Femur (tissue), 1 donor: ENCODE measurements around the gene SERTM2.

Experiments used
- DNase-seq: peaks from one replicate; pipeline ENCODE4 v3.0.0-alpha.2; 2017

The SERTM2 gene

DNA sequence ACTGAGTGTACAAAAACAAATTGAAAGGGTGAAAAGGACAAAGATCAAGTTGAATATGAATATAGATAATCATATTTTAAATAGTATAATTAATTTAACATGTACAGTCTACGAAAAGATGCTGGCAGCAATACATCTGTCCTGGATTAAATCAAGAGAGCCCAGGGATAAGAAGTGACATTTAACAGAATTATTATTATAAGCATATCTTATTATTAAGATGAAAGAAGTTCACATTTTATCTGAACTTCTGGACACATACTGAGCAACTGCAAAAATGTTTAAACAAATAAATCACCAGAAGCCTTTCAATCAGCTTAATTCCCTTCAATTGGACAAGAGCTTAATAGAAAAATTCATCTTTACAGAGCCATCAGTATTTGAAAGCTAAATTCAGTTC, 50.4 kb downstream of the SERTM2 start:
- no peak for DNase-seq

GRCh38 chrX:111567542-111568255, 56.3 kb downstream of the SERTM2 start:
- DNase-seq: no peak

DNA sequence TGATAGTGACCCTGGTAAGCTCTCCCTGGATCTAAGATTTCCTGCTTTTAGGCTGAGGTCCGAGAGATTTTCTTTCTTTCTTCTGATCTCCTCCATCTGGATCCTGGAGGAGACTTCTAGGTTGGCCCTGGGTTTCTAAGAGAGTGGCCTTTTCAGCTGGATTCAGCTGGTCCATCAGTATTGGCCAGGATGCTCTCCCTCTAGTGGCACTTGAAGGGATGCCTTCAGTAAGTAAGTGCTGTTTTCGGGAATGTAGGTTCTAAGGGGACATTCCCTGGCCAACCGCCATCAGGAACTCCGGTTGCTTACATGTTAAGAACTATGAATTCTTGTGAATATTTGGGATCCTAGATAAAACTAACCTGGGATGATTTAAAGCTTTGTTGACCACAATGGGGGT, 56.9 kb downstream of the SERTM2 start:
- DNase-seq: no peak

DNA sequence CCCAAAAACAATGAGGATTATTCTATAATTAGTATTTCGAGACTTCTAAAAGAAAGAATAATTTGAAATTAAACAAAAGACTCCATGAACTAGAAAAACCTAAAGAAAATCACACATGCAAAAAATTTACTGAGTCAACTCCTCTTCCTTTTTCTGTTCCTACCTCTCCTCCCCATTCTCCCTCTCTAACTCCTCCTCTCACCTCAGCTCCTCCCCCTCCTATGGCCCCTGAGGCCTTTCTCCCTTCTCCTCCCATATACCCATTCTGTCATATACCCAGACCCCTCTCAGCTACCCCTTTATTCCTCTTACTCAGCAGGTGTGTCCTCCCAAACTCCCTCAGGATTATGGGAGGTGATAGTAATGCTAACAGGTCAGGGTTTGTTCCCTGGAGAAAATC, 57.4 kb downstream of the SERTM2 start:
- DNase-seq: no peak
